MM.1S (cell line): ENCODE data around the gene H1-8.
"Not testable (repeated sequence)": the region's sequence is repeated elsewhere in the genome, so short reads cannot be mapped to it uniquely, and the experiment has no call there.

ENCODE experiments used
- DNase-seq: peaks from one replicate; pipeline ENCODE4 v3.0.0-alpha.2; 2015
- H2AFZ ChIP-seq: fragments of 300-600 bp; sonication (generic); 2 replicates; pipeline ENCODE4 v1.6.0; 2016; ENCODE audit warnings: antibody characterized with exemption, low read length
- H3F3A ChIP-seq: fragments of 300-600 bp; sonication (generic); 2 replicates; pipeline ENCODE4 v1.6.1; 2016; ENCODE audit warnings: mild to moderate bottlenecking, antibody characterized with exemption, low read length, moderate library complexity, mixed read lengths; ENCODE audit not compliant: insufficient read depth
- H3K27ac ChIP-seq: fragments of 300-600 bp; sonication (generic); 2 replicates; pipeline ENCODE4 v1.5.1; 2016; ENCODE audit warnings: mild to moderate bottlenecking, low read length
- H3K27me3 ChIP-seq: fragments of 300-600 bp; sonication (generic); replicated peaks from 2 replicates; pipeline ENCODE4 v1.6.0; 2016; ENCODE audit warnings: low read length; ENCODE audit not compliant: insufficient read depth
- H3K36me3 ChIP-seq: fragments of 300-600 bp; sonication (generic); replicated peaks from 2 replicates; pipeline ENCODE4 v1.6.1; 2016; ENCODE audit warnings: mild to moderate bottlenecking, low read length, mixed read lengths; ENCODE audit not compliant: insufficient read depth
- H3K4me1 ChIP-seq: fragments of 300-600 bp; sonication (generic); 2 replicates; pipeline ENCODE4 v1.6.1; 2016; ENCODE audit warnings: low read length, mixed read lengths
- H3K4me2 ChIP-seq: fragments of 300-600 bp; sonication (generic); 2 replicates; pipeline ENCODE4 v1.6.0; 2016; ENCODE audit warnings: low read depth, low read length
- H3K4me3 ChIP-seq: fragments of 300-600 bp; sonication (generic); 2 replicates; pipeline ENCODE4 v1.5.1; 2016; ENCODE audit warnings: low read length, mixed read lengths
- H3K79me2 ChIP-seq: fragments of 300-600 bp; sonication (generic); 2 replicates; pipeline ENCODE4 v1.6.1; 2016; ENCODE audit warnings: mixed run types, low read length, mixed read lengths
- H3K9ac ChIP-seq: fragments of 300-600 bp; sonication (generic); 2 replicates; pipeline ENCODE4 v1.6.1; 2016; ENCODE audit warnings: low read length, mixed read lengths
- H3K9me2 ChIP-seq: fragments of 300-600 bp; sonication (generic); replicated peaks from 2 replicates; pipeline ENCODE4 v1.6.1; 2016; ENCODE audit warnings: mild to moderate bottlenecking, low read length, mixed read lengths; ENCODE audit not compliant: insufficient read depth
- H3K9me3 ChIP-seq: fragments of 300-600 bp; sonication (generic); replicated peaks from 2 replicates; pipeline ENCODE4 v1.6.1; 2016; ENCODE audit warnings: mild to moderate bottlenecking, low read length, mixed read lengths; ENCODE audit not compliant: insufficient read depth
- H4K20me1 ChIP-seq: fragments of 300-600 bp; sonication (generic); 2 replicates; pipeline ENCODE4 v1.6.1; 2016; ENCODE audit warnings: mild to moderate bottlenecking, low read length, moderate library complexity, mixed read lengths; ENCODE audit not compliant: insufficient read depth
- CTCF ChIP-seq: fragments of 300-600 bp; sonication (generic); IDR thresholded peaks from 2 replicates; pipeline ENCODE4 v1.5.1; 2016; ENCODE audit warnings: antibody characterized with exemption, low read length, mixed read lengths
- EZH2 ChIP-seq: fragments of 300-600 bp; sonication (generic); optimal IDR thresholded peaks from 2 replicates; pipeline ENCODE3; 2017; ENCODE audit warnings: low read depth, mild to moderate bottlenecking, antibody characterized with exemption, low read length, mixed read lengths
- EZH2phosphoT487 ChIP-seq: fragments of 300-600 bp; sonication (generic); IDR thresholded peaks from 2 replicates; pipeline ENCODE4 v1.6.1; 2018; ENCODE audit warnings: antibody characterized with exemption, low read length

Gene H1-8

GRCh38 chr3:129514563-129514962, 28.4 kb upstream of the H1-8 start:
- Histone ChIP-seq H3F3A (no peaks in the 10 kb centered on the region), H3K9me3 (no peaks in the 10 kb centered on the region), H3K79me2 (no peaks in the 10 kb centered on the region), H3K4me1 (no peaks in the 10 kb centered on the region), H3K27ac (no peak overlapping the region), H3K36me3 (no peaks in the 10 kb centered on the region), H4K20me1 (no peaks in the 10 kb centered on the region), H3K27me3 (no peaks in the 10 kb centered on the region), H3K9ac (no peak overlapping the region), H3K4me2 (no peak overlapping the region), H2AFZ (no peak overlapping the region), H3K9me2 (no peaks in the 10 kb centered on the region), H3K4me3 (no peak overlapping the region)
- no peak for DNase-seq
- TF ChIP-seq CTCF, result no peak
- no peak for TF ChIP-seq EZH2

- H3K27me3 ChIP-seq, H3K9ac ChIP-seq, H3K4me3 ChIP-seq, H3F3A ChIP-seq, H3K79me2 ChIP-seq, H2AFZ ChIP-seq, H3K36me3 ChIP-seq, H3K4me2 ChIP-seq, H3K9me2 ChIP-seq, H3K9me3 ChIP-seq, H4K20me1 ChIP-seq, H3K27ac ChIP-seq, DNase-seq, H3K4me1 ChIP-seq: not testable (repeated sequence)
These were observed 27.7 kb upstream of the H1-8 start for GRCh38 chr3:129515108-129515820.

- H2AFZ ChIP-seq, result not testable (repeated sequence)
These were observed 27.0 kb upstream of the H1-8 start for GRCh38 chr3:129515821-129516432.

GRCh38 chr3:129517516-129517915, 25.5 kb upstream of the H1-8 start:
- no peaks in the 10 kb centered on the region for H3K9me3 ChIP-seq
- H3K27me3 ChIP-seq, result no peaks in the 10 kb centered on the region
- no peaks in the 10 kb centered on the region for H3K4me1 ChIP-seq
- no peak overlapping the region for H2AFZ ChIP-seq
- no peak overlapping the region for H3K9ac ChIP-seq
- H4K20me1 ChIP-seq, result no peaks in the 10 kb centered on the region
- H3K36me3 ChIP-seq, result no peaks in the 10 kb centered on the region
- H3K9me2 ChIP-seq, result no peaks in the 10 kb centered on the region
- no peak for DNase-seq
- H3K4me2 ChIP-seq, result no peak overlapping the region
- H3K4me3 ChIP-seq, result no peak overlapping the region
- H3K79me2 ChIP-seq, result no peaks in the 10 kb centered on the region
- TF ChIP-seq EZH2phosphoT487 (no peak), CTCF (no peak), EZH2 (no peak)
- no peaks in the 10 kb centered on the region for H3F3A ChIP-seq
- no peak overlapping the region for H3K27ac ChIP-seq

More at GRCh38 chr3:129515821-129516432, 27.0 kb upstream of the H1-8 start:
- H3F3A ChIP-seq, H3K36me3 ChIP-seq, H3K4me1 ChIP-seq, H3K27ac ChIP-seq, H3K9me2 ChIP-seq, H3K4me3 ChIP-seq, H3K9ac ChIP-seq, H3K27me3 ChIP-seq, H3K9me3 ChIP-seq, DNase-seq, H3K79me2 ChIP-seq, H4K20me1 ChIP-seq, H3K4me2 ChIP-seq: not testable (repeated sequence)
